ENCODE data around the gene PGM2.

DNA sequence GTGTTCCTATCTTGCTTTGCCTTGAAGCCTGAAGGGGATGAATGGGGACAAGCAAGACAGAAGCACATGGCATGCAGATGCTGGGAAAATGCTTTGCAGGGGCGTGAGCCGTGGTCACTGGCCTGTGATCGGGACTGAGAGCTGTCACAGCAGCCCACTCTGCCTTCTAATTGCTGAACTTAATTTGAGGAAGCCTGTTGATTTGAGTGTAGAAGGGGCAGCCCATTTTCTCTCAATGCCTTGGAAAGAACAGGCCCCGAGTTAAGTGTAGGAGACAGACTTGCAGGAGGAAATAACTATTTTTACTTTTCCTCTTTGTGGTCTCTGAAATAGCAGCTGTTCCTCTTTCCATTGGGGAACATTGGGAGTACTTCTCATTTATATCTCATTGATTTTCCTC, 38.3 kb downstream of the PGM2 start:
- TF ChIP-seq EZH2phosphoT487 (IDR thresholded peaks at IDR 0.05; ENCODE audit: insufficient read depth, low read depth) (no peak), EZH2 (IDR thresholded peaks at IDR 0.05; ENCODE audit: insufficient read depth, poor library complexity, severe bottlenecking) (no peak)
